HepG2 (cell line): Measurements from ENCODE around the gene FAM193A. TPM values are rescaled to one million over a fixed set of nuclear protein-coding genes. Genes with fewer than 3 reads are reported as not detected.

ENCODE experiments used
- ATM ChIP-seq: fragments of 450-650 bp; IDR thresholded peaks from 2 replicates; pipeline ENCODE4 v1.7.1; 2017; ENCODE audit warnings: mild to moderate bottlenecking, borderline replicate concordance
- BHLHE40 ChIP-seq: IDR thresholded peaks from 2 replicates; pipeline ENCODE4 v1.6.1; 2011; ENCODE audit warnings: low read length, improper control_type of control experiment
- BRD4 ChIP-seq: sonication (generic); formaldehyde crosslinking; IDR thresholded peaks from 2 replicates; pipeline ENCODE4 v1.4.0; 2020; ENCODE audit warnings: missing genetic modification reagents
- FOXK2 ChIP-seq: fragments of 450-650 bp; IDR thresholded peaks from 2 replicates; pipeline ENCODE4 v1.6.1; 2016
- GZF1 ChIP-seq: sonication (generic); formaldehyde crosslinking; IDR thresholded peaks from 2 replicates; pipeline ENCODE4 v1.5.1; 2020; ENCODE audit warnings: mild to moderate bottlenecking, missing genetic modification reagents
- HHEX ChIP-seq: IDR thresholded peaks from 2 replicates; pipeline ENCODE4 v1.6.1; 2016; ENCODE audit warnings: control low read depth
- HNRNPLL ChIP-seq: fragments of 200-400 bp; formaldehyde crosslinking; IDR thresholded peaks from 2 replicates; pipeline ENCODE4 v1.6.1; 2017; ENCODE audit warnings: mild to moderate bottlenecking, low read depth, low read length; ENCODE audit not compliant: poor library complexity, severe bottlenecking
- KDM4B ChIP-seq: sonication (generic); formaldehyde crosslinking; IDR thresholded peaks from 2 replicates; pipeline ENCODE4 v1.4.0; 2020; ENCODE audit warnings: missing genetic modification reagents
- KLF11 ChIP-seq: IDR thresholded peaks from 2 replicates; pipeline ENCODE4 v1.6.1; 2016; ENCODE audit warnings: missing compliant biosample characterization
- MED13 ChIP-seq: sonication (generic); formaldehyde crosslinking; IDR thresholded peaks from 2 replicates; pipeline ENCODE4 v1.5.0; 2020; ENCODE audit warnings: missing genetic modification reagents
- NFRKB ChIP-seq: fragments of 450-650 bp; IDR thresholded peaks from 2 replicates; pipeline ENCODE4 v1.6.1; 2017
- SALL2 ChIP-seq: sonication (generic); formaldehyde crosslinking; IDR thresholded peaks from 2 replicates; pipeline ENCODE4 v1.8.1; 2023; ENCODE audit warnings: mild to moderate bottlenecking, missing genetic modification reagents, inconsistent platforms
- SETDB1 ChIP-seq: sonication (generic); formaldehyde crosslinking; IDR thresholded peaks from 2 replicates; pipeline ENCODE4 v1.5.1; 2020; ENCODE audit warnings: missing genetic modification reagents, mild to moderate bottlenecking, borderline replicate concordance
- ZBTB7B ChIP-seq: sonication (generic); formaldehyde crosslinking; IDR thresholded peaks from 2 replicates; pipeline ENCODE4 v1.4.0; 2020; ENCODE audit warnings: missing genetic modification reagents
- ZNF143 ChIP-seq: sonication (generic); formaldehyde crosslinking; IDR thresholded peaks from 2 replicates; pipeline ENCODE4 v1.4.0; 2020; ENCODE audit warnings: missing genetic modification reagents
- ZNF430 ChIP-seq: sonication (generic); formaldehyde crosslinking; IDR thresholded peaks from 2 replicates; pipeline ENCODE4 v1.9.0; 2021; ENCODE audit warnings: mild to moderate bottlenecking, missing genetic modification reagents
- ZNF616 ChIP-seq: sonication (generic); formaldehyde crosslinking; IDR thresholded peaks from 2 replicates; pipeline ENCODE4 v1.5.0; 2020; ENCODE audit warnings: low read depth, mild to moderate bottlenecking, missing genetic modification reagents
- ZSCAN25 ChIP-seq: sonication (generic); formaldehyde crosslinking; IDR thresholded peaks from 2 replicates; pipeline ENCODE4 v1.8.0; 2022; ENCODE audit warnings: mild to moderate bottlenecking, missing genetic modification reagents
- polyA plus RNA-seq, 8 experiments: library from polyadenylated mRNA; depleted of rRNA in 3 of 8; stranded (reverse) in 7 of 8; unstranded in 1 of 8; fragments of >200 nt; fragmentation: Illumina TruSeq in 4 of 8; extraction: Trizol in 4 of 8; gene quantifications; 2 replicates each; pipeline versions ENCODE4 v1.2.1 to v1.2.3, GENCODE V29; 2011 to 2016; ENCODE audit warnings: low read depth in 4 of 8, missing spikeins in 1 of 8, mixed read lengths in 1 of 8; ENCODE audit not compliant: insufficient read depth in 1 of 8
- total RNA-seq, 5 experiments: library from RNA; depleted of rRNA; stranded (reverse); fragments of >200 nt; fragmentation: Illumina TruSeq; extraction: Trizol; gene quantifications; 2 replicates each; pipeline ENCODE4 v1.2.3, GENCODE V29; 2016; ENCODE audit warnings: low read depth in 1 of 5
- TF ChIP-seq, protein P1 (sequence below): sonication (generic); formaldehyde crosslinking; IDR thresholded peaks from 2 replicates; pipeline ENCODE4 v1.8.1; 2023; ENCODE audit warnings: mild to moderate bottlenecking, missing genetic modification reagents
- TF ChIP-seq, protein P2 (sequence below): sonication (generic); formaldehyde crosslinking; IDR thresholded peaks from 2 replicates; pipeline ENCODE4 v1.5.1; 2020; ENCODE audit warnings: missing genetic modification reagents, mild to moderate bottlenecking, borderline replicate concordance
- TF ChIP-seq, protein P3 (sequence below): sonication (generic); formaldehyde crosslinking; IDR thresholded peaks from 2 replicates; pipeline ENCODE4 v1.5.0; 2020; ENCODE audit warnings: missing genetic modification reagents
- TF ChIP-seq, protein P4 (sequence below): sonication (generic); formaldehyde crosslinking; IDR thresholded peaks from 2 replicates; pipeline ENCODE4 v1.4.0; 2020; ENCODE audit warnings: low read depth, mild to moderate bottlenecking, missing genetic modification reagents
- TF ChIP-seq, protein P5 (sequence below): IDR thresholded peaks from 2 replicates; pipeline ENCODE4 v1.6.1; 2016; ENCODE audit warnings: missing biosample characterization, missing genetic modification reagents, low read depth

The FAM193A gene
- total and polyA plus RNA-seq, 2 of the 13 experiments (the other 11 are each of a cell fraction or from before 2014, with no cell fraction given) = 5.7 to 8.7 TPM

DNA sequence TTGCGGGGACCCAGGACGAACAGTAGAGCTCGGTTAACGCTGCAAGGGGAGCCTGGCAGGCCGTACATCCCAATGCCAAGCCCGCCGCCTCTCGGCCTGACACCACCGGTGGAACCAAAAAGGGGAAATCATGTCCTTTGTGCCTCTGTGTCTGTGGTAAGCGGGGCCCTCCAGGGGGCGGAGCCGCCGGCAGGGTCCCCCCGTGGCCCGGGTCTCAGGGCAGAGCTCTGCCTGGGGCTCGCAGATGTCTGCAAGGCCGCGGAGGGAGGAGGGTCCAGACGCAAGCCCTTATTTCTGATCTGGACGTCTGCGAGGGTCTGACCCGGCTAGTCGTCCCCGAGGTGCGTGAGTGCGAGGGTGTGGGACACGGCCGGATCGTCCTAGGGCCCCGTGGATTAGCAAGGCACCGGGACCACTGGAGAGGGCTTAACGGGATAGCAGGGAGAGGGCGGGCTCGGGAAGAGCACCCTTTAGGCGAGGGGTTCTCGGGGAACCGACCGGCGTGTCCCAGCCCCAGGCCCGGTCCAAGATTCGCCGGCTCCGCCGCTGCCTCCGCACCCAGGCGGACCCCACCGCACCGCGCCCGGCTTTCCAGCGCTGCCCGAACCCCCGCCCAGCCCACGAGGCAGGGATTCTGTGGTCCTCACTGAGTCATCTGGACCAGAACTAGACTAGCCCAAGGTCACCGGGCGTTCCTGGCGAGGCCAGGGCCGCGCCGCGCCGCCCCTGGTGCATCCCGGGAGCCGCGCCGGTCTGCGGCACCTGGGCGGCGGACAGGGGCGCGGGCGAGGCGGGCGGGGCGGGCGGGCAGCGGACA, 863 bp upstream of the FAM193A start (continued):
- TF ChIP-seq ZNF616 (CRISPR knock-in tag) (no peak), KLF11 (CRISPR knock-in tag) (no peak), BHLHE40 (no peak), GZF1 (CRISPR knock-in tag) (no peak; the same call in 1 of the 2 replicates), BRD4 (no peak), MED13 (CRISPR knock-in tag) (no peak), SETDB1 (CRISPR knock-in tag) (no peak), NFRKB (no peak), FOXK2 (no peak), ATM (no peak), HNRNPLL (peak; percentile 15), ZBTB7B (CRISPR knock-in tag) (no peak; the same call in 1 of the 2 replicates), HHEX (CRISPR knock-in tag) (no peak), ZNF430 (CRISPR knock-in tag) (no peak; the same call in 1 of the 2 replicates), SALL2 (no peak), KDM4B (no peak), ZSCAN25 (CRISPR knock-in tag) (no peak; the same call in 1 of the 2 replicates), ZNF143 (no peak)
- TF ChIP-seq, protein P1, sequence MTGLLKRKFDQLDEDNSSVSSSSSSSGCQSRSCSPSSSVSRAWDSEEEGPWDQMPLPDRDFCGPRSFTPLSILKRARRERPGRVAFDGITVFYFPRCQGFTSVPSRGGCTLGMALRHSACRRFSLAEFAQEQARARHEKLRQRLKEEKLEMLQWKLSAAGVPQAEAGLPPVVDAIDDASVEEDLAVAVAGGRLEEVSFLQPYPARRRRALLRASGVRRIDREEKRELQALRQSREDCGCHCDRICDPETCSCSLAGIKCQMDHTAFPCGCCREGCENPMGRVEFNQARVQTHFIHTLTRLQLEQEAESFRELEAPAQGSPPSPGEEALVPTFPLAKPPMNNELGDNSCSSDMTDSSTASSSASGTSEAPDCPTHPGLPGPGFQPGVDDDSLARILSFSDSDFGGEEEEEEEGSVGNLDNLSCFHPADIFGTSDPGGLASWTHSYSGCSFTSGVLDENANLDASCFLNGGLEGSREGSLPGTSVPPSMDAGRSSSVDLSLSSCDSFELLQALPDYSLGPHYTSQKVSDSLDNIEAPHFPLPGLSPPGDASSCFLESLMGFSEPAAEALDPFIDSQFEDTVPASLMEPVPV (CRISPR knock-in tag) = no peak; the same call in 1 of the 2 replicates
- TF ChIP-seq, protein P2, sequence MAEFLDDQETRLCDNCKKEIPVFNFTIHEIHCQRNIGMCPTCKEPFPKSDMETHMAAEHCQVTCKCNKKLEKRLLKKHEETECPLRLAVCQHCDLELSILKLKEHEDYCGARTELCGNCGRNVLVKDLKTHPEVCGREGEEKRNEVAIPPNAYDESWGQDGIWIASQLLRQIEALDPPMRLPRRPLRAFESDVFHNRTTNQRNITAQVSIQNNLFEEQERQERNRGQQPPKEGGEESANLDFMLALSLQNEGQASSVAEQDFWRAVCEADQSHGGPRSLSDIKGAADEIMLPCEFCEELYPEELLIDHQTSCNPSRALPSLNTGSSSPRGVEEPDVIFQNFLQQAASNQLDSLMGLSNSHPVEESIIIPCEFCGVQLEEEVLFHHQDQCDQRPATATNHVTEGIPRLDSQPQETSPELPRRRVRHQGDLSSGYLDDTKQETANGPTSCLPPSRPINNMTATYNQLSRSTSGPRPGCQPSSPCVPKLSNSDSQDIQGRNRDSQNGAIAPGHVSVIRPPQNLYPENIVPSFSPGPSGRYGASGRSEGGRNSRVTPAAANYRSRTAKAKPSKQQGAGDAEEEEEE (CRISPR knock-in tag) = no peak
- TF ChIP-seq, protein P3, sequence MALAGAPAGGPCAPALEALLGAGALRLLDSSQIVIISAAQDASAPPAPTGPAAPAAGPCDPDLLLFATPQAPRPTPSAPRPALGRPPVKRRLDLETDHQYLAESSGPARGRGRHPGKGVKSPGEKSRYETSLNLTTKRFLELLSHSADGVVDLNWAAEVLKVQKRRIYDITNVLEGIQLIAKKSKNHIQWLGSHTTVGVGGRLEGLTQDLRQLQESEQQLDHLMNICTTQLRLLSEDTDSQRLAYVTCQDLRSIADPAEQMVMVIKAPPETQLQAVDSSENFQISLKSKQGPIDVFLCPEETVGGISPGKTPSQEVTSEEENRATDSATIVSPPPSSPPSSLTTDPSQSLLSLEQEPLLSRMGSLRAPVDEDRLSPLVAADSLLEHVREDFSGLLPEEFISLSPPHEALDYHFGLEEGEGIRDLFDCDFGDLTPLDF (CRISPR knock-in tag) = no peak
- TF ChIP-seq, protein P4, sequence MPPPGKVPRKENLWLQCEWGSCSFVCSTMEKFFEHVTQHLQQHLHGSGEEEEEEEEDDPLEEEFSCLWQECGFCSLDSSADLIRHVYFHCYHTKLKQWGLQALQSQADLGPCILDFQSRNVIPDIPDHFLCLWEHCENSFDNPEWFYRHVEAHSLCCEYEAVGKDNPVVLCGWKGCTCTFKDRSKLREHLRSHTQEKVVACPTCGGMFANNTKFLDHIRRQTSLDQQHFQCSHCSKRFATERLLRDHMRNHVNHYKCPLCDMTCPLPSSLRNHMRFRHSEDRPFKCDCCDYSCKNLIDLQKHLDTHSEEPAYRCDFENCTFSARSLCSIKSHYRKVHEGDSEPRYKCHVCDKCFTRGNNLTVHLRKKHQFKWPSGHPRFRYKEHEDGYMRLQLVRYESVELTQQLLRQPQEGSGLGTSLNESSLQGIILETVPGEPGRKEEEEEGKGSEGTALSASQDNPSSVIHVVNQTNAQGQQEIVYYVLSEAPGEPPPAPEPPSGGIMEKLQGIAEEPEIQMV (CRISPR knock-in tag) = peak; percentile 10; the same call in 1 of the 2 replicates
- TF ChIP-seq, protein P5, sequence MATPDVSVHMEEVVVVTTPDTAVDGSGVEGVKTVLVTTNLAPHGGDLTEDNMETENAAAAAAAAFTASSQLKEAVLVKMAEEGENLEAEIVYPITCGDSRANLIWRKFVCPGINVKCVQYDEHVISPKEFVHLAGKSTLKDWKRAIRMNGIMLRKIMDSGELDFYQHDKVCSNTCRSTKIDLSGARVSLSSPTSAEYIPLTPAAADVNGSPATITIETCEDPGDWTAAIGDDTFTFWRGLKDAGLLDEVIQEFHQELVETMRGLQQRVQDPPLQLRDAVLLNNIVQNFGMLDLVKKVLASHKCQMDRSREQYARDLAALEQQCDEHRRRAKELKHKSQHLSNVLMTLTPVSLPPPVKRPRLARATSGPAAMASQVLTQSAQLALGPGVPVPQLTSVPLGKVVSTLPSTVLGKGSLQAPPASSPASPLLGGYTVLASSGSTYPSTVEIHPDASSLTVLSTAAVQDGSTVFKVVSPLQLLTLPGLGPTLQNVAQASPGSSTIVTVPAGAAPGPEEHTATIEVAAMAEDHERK (CRISPR knock-in tag) = no peak
